Prostate gland (tissue), 2 donors: ENCODE results near the gene STX11.

ENCODE experiments used
- POLR2A ChIP-seq: fragments of 450-650 bp; IDR thresholded peaks from one replicate; pipeline ENCODE4 v1.6.1; 2016; ENCODE audit warnings: antibody characterized with exemption, mild to moderate bottlenecking
- POLR2AphosphoS5 ChIP-seq: sonication (generic); formaldehyde crosslinking; IDR thresholded peaks from one replicate; pipeline ENCODE4 v1.6.1; 2017; ENCODE audit warnings: antibody characterized with exemption
- TF ChIP-seq, protein P1 (sequence below), 4 experiments: fragments of 200-600 bp in 2 of 4; fragments of 450-650 bp in 2 of 4; sonication (generic) in 2 of 4; IDR thresholded peaks; 1 replicate in 3 of 4; 2 replicates in 1 of 4; pipeline ENCODE4 v1.5.1; 2016 to 2019; ENCODE audit warnings: antibody characterized with exemption in 4 of 4, mild to moderate bottlenecking in 2 of 4, moderate library complexity in 2 of 4

DNA sequence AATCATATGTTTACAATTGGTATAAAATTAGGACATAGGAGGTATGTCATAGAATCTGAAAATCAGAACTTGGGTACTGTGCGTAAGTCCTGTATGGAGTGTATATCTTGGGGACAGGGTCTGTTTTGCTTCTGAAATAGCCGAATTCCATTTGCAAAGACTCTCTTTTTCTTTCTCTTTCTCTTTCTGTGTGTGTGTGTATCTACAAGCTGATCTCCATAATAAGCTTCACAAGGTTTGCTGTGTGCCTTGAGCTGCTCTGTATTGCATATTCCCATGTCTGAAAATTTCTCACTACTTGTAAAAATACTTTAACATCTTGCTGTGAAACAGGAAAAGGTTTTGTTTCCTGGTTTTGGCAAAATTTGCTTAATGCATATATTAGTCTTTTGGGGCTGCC lies 29.5 kb downstream of the STX11 start:
- TF ChIP-seq POLR2A = no peak
- TF ChIP-seq, protein P1, sequence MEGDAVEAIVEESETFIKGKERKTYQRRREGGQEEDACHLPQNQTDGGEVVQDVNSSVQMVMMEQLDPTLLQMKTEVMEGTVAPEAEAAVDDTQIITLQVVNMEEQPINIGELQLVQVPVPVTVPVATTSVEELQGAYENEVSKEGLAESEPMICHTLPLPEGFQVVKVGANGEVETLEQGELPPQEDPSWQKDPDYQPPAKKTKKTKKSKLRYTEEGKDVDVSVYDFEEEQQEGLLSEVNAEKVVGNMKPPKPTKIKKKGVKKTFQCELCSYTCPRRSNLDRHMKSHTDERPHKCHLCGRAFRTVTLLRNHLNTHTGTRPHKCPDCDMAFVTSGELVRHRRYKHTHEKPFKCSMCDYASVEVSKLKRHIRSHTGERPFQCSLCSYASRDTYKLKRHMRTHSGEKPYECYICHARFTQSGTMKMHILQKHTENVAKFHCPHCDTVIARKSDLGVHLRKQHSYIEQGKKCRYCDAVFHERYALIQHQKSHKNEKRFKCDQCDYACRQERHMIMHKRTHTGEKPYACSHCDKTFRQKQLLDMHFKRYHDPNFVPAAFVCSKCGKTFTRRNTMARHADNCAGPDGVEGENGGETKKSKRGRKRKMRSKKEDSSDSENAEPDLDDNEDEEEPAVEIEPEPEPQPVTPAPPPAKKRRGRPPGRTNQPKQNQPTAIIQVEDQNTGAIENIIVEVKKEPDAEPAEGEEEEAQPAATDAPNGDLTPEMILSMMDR (IDR thresholded peaks at IDR 0.05) = no peak
- TF ChIP-seq POLR2AphosphoS5 = no peak
